HFFc6 (cell line): ENCODE results near the gene GRM5. TPM values are rescaled to one million over a fixed set of nuclear protein-coding genes. Genes with fewer than 3 reads are reported as not detected.
A peak's percentile ranks its signal among the peaks of the same experiment; 100 is the strongest.

ENCODE experiments used
- DNase-seq: peaks from one replicate; pipeline ENCODE4 v3.0.0-alpha.2; 2018
- H3K27ac Mint-ChIP-seq: 2 replicates; pipeline ENCODE4 v1.8.0; 2020; ENCODE audit warnings: mild to moderate bottlenecking, mixed read lengths
- H3K27me3 Mint-ChIP-seq: 2 replicates; pipeline ENCODE4 v1.8.0; 2021; ENCODE audit warnings: mild to moderate bottlenecking, moderate library complexity, mixed read lengths; ENCODE audit not compliant: insufficient read depth
- H3K36me3 Mint-ChIP-seq: 2 replicates; pipeline ENCODE4 v1.8.0; 2021; ENCODE audit warnings: low read depth, mixed read lengths
- H3K4me1 Mint-ChIP-seq: 2 replicates; pipeline ENCODE4 v1.8.0; 2020; ENCODE audit warnings: low read depth, mixed read lengths
- H3K4me3 Mint-ChIP-seq: 2 replicates; pipeline ENCODE4 v1.8.0; 2020; ENCODE audit warnings: mild to moderate bottlenecking, moderate library complexity, mixed read lengths
- H3K9me3 Mint-ChIP-seq: 2 replicates; pipeline ENCODE4 v1.8.0; 2020; ENCODE audit warnings: mild to moderate bottlenecking, mixed read lengths
- CTCF ChIP-seq: fragments of 200-600 bp; sonication (generic); IDR thresholded peaks from 2 replicates; pipeline ENCODE4 v1.5.0; 2021; ENCODE audit warnings: antibody characterized with exemption, mild to moderate bottlenecking
- total RNA-seq, 6 experiments: library from RNA; stranded (reverse); fragmentation: NEBNext Ultra II Directional; extraction: Animal tissue kit (Norgen Biotek cat#: 25700); gene quantifications; 2 replicates in 1 of 6; 3 replicates in 5 of 6; pipeline ENCODE4 v1.2.3, GENCODE V29; 2021

The GRM5 gene
- total RNA-seq, 6 experiments from 2014 or later, result 0.12 TPM; not detected in 5

- H3K27me3 Mint-ChIP-seq, result no peaks in the 10 kb centered on the region
- DNase-seq, result peak; percentile 25
- TF ChIP-seq CTCF, result no peak
Measured at GRCh38 chr11:88454881-88455280, 610.9 kb downstream of the GRM5 start.

More at GRCh38 chr11:88454881-88455280, 610.9 kb downstream of the GRM5 start:
- Mint-ChIP-seq H3K4me1 (peaks cover 11% of the 10 kb centered on the region), H3K27ac (no peak overlapping the region), H3K4me3 (no peak overlapping the region), H3K36me3 (no peaks in the 10 kb centered on the region), H3K9me3 (no peaks in the 10 kb centered on the region)

Other genes starting within 250 kb of the GRM5 start
- gene TYR, start 111.9 kb upstream of the GRM5 start, total RNA-seq, result not detected